GM12878 (cell line): ENCODE results near the gene DCTN4. TPM values are rescaled to one million over a fixed set of nuclear protein-coding genes. Genes with fewer than 3 reads are reported as not detected.
A peak's percentile ranks its signal among the peaks of the same experiment; 100 is the strongest.

Experiments
- BHLHE40 ChIP-seq, 2 experiments: fragments of 450-650 bp in 1 of 2; IDR thresholded peaks; 2 replicates each; pipeline ENCODE4 v1.6.1; 2011 to 2017; ENCODE audit warnings: low read depth in 2 of 2, borderline replicate concordance in 1 of 2, improper control_type of control experiment in 1 of 2, low read length in 1 of 2, mild to moderate bottlenecking in 1 of 2
- CEBPB ChIP-seq, 2 experiments: fragments of 150-350 bp in 1 of 2; IDR thresholded peaks; 2 replicates each; pipeline ENCODE4 v1.6.1; 2012 to 2014; ENCODE audit warnings: low read depth in 2 of 2, low read length in 2 of 2, borderline replicate concordance in 1 of 2, inconsistent platforms in 1 of 2
- CREM ChIP-seq: IDR thresholded peaks from 2 replicates; pipeline ENCODE4 v1.6.1; 2014; ENCODE audit warnings: antibody characterized with exemption, low read depth
- CTCF ChIP-seq, 3 experiments: IDR thresholded peaks in 2 of 3; conservative IDR thresholded peaks in 1 of 3; 2 replicates each; pipeline ENCODE4 v1.5.1; 2011; ENCODE audit warnings: low read depth in 3 of 3, low read length in 3 of 3, mild to moderate bottlenecking in 3 of 3, control low read depth in 2 of 3, moderate library complexity in 2 of 3, inconsistent platforms in 1 of 3, mixed read lengths in 1 of 3; ENCODE audit not compliant: control insufficient read depth in 2 of 3, insufficient read depth in 1 of 3; ENCODE audit errors: extremely low read depth in 1 of 3
- EP300 ChIP-seq, 2 experiments: fragments of 150-350 bp in 1 of 2; IDR thresholded peaks; 2 replicates each; pipeline ENCODE4 v1.6.1; 2011 to 2012; ENCODE audit warnings: low read depth in 2 of 2, low read length in 2 of 2, borderline replicate concordance in 1 of 2, improper control_type of control experiment in 1 of 2, inconsistent platforms in 1 of 2; ENCODE audit not compliant: control insufficient read depth in 1 of 2
- EZH2 ChIP-seq: IDR thresholded peaks from 2 replicates; pipeline ENCODE4 v1.6.1; 2012; ENCODE audit warnings: low read depth, mild to moderate bottlenecking, control low read depth, inconsistent platforms, low read length, borderline replicate concordance; ENCODE audit not compliant: control insufficient read depth
- FOXM1 ChIP-seq: IDR thresholded peaks from 2 replicates; pipeline ENCODE4 v1.6.1; 2012; ENCODE audit warnings: low read depth, mild to moderate bottlenecking, inconsistent platforms, low read length, moderate library complexity
- GABPA ChIP-seq: IDR thresholded peaks from 2 replicates; pipeline ENCODE4 v1.6.1; 2014; ENCODE audit warnings: antibody characterized with exemption, low read depth, mild to moderate bottlenecking, inconsistent platforms
- HDAC2 ChIP-seq: fragments of 200-600 bp; sonication (generic); IDR thresholded peaks from 2 replicates; pipeline ENCODE4 v1.6.1; 2017
- JUND ChIP-seq: IDR thresholded peaks from 2 replicates; pipeline ENCODE4 v1.6.1; 2012; ENCODE audit warnings: low read depth, mild to moderate bottlenecking, low read length, improper control_type of control experiment, moderate library complexity
- KLF5 ChIP-seq: fragments of 450-650 bp; IDR thresholded peaks from 2 replicates; pipeline ENCODE4 v1.6.1; 2014; ENCODE audit warnings: mild to moderate bottlenecking; ENCODE audit not compliant: partially characterized antibody
- NFXL1 ChIP-seq: fragments of 450-650 bp; IDR thresholded peaks from 2 replicates; pipeline ENCODE4 v1.6.1; 2017; ENCODE audit warnings: antibody characterized with exemption, mild to moderate bottlenecking, borderline replicate concordance
- NR2F1 ChIP-seq: fragments of 450-650 bp; conservative IDR thresholded peaks from 2 replicates; pipeline ENCODE4 v1.6.1; 2017; ENCODE audit warnings: mild to moderate bottlenecking
- PML ChIP-seq: IDR thresholded peaks from 2 replicates; pipeline ENCODE4 v1.6.1; 2012; ENCODE audit warnings: low read length, inconsistent platforms
- POLR2A ChIP-seq: IDR thresholded peaks from 2 replicates; pipeline ENCODE4 v1.6.1; 2011; ENCODE audit warnings: low read depth, mild to moderate bottlenecking, low read length
- POLR2AphosphoS5 ChIP-seq: IDR thresholded peaks from 2 replicates; pipeline ENCODE4 v1.6.1; 2011; ENCODE audit warnings: mild to moderate bottlenecking, low read length, inconsistent platforms
- RELB ChIP-seq: fragments of 450-650 bp; IDR thresholded peaks from 2 replicates; pipeline ENCODE4 v1.6.1; 2017; ENCODE audit warnings: low read depth, mild to moderate bottlenecking, moderate library complexity
- RUNX3 ChIP-seq: IDR thresholded peaks from 2 replicates; pipeline ENCODE4 v1.6.1; 2012; ENCODE audit warnings: low read length, inconsistent platforms
- SPI1 ChIP-seq: IDR thresholded peaks from 2 replicates; pipeline ENCODE4 v1.6.1; 2011; ENCODE audit warnings: low read depth, mild to moderate bottlenecking, low read length, moderate library complexity, borderline replicate concordance; ENCODE audit not compliant: insufficient read depth
- SREBF2 ChIP-seq: IDR thresholded peaks from 2 replicates; pipeline ENCODE4 v1.6.1; 2012; ENCODE audit warnings: mild to moderate bottlenecking, low read length
- TARDBP ChIP-seq: IDR thresholded peaks from 2 replicates; pipeline ENCODE4 v1.6.1; 2016; ENCODE audit warnings: borderline replicate concordance
- WRNIP1 ChIP-seq: IDR thresholded peaks from 2 replicates; pipeline ENCODE4 v1.6.1; 2011; ENCODE audit warnings: low read depth, low read length, improper control_type of control experiment, borderline replicate concordance
- YY1 ChIP-seq: IDR thresholded peaks from 2 replicates; pipeline ENCODE4 v1.6.1; 2011; ENCODE audit warnings: low read depth, mild to moderate bottlenecking, low read length
- ZBED1 ChIP-seq: IDR thresholded peaks from 2 replicates; pipeline ENCODE4 v1.6.1; 2016; ENCODE audit warnings: borderline replicate concordance
- ZBTB33 ChIP-seq: fragments of 450-650 bp; IDR thresholded peaks from 2 replicates; pipeline ENCODE4 v1.6.1; 2017; ENCODE audit warnings: mild to moderate bottlenecking
- ZNF207 ChIP-seq: fragments of 450-650 bp; IDR thresholded peaks from 2 replicates; pipeline ENCODE4 v1.6.1; 2014; ENCODE audit warnings: antibody characterized with exemption, mild to moderate bottlenecking, borderline replicate concordance
- ZNF217 ChIP-seq: fragments of 450-650 bp; IDR thresholded peaks from 2 replicates; pipeline ENCODE4 v1.6.1; 2017; ENCODE audit warnings: antibody characterized with exemption, mild to moderate bottlenecking
- polyA plus RNA-seq, 11 experiments: library from polyadenylated mRNA; depleted of rRNA in 4 of 11; unstranded in 6 of 11; stranded (reverse) in 5 of 11; fragments of >200 nt; fragmentation: Nextera tagmentation in 4 of 11; fragmentation: Illumina TruSeq in 1 of 11; extraction: Ambion mirVana in 4 of 11; extraction: Trizol in 1 of 11; gene quantifications; 1 replicate in 1 of 11; 2 replicates in 10 of 11; pipeline versions ENCODE4 v1.2.1 to v1.2.3, GENCODE V29; 2011 to 2016; ENCODE audit warnings: inconsistent platforms in 2 of 11, missing spikeins in 2 of 11, low read depth in 1 of 11
- total RNA-seq, 4 experiments: library from RNA; depleted of rRNA in 3 of 4; stranded (reverse); fragments of >200 nt in 3 of 4; fragmentation: Illumina TruSeq in 1 of 4; extraction: Trizol in 1 of 4; gene quantifications; 2 replicates each; pipeline versions ENCODE4 v1.2.1 to v1.2.3, GENCODE V29; 2013 to 2021

Gene DCTN4
- total and polyA plus RNA-seq, 10 of the 15 experiments (the other 5 are each of a cell fraction or from before 2014, with no cell fraction given): 7.6 to 27.8 (median 18.0) TPM

- TF ChIP-seq EP300 (IDR thresholded peaks at IDR 0.05; ENCODE audit: borderline replicate concordance in 1 of 2, control insufficient read depth in 1 of 2, low read depth in 2 of 2, low read length in 2 of 2): no peak
- no peak for TF ChIP-seq TARDBP
- 0 out of 2 replicates have a peak, but pooled peaks have one; percentile 43 for TF ChIP-seq NR2F1
- TF ChIP-seq EZH2: no peak
- no peak for TF ChIP-seq CEBPB (IDR thresholded peaks at IDR 0.05; ENCODE audit: borderline replicate concordance in 1 of 2, low read depth in 2 of 2, low read length in 2 of 2)
- no peak for TF ChIP-seq NFXL1
- no peak for TF ChIP-seq CTCF (IDR thresholded peaks at IDR 0.05 in 2 of 3, conservative IDR thresholded peaks at IDR 0.05 in 1 of 3; ENCODE audit: control insufficient read depth in 2 of 3, extremely low read depth in 1 of 3, insufficient read depth in 1 of 3, low read depth in 3 of 3, low read length in 3 of 3)
- TF ChIP-seq KLF5: peak; percentile 84
- TF ChIP-seq HDAC2: no peak
- TF ChIP-seq ZNF217: no peak
- TF ChIP-seq BHLHE40 (IDR thresholded peaks at IDR 0.05; ENCODE audit: borderline replicate concordance in 1 of 2, low read depth in 2 of 2, low read length in 1 of 2): peak; percentile 94 to 98
- TF ChIP-seq RUNX3: no peak; the same call in 1 of the 2 replicates
- TF ChIP-seq POLR2AphosphoS5: peak; percentile 93
- peak; percentile 96 for TF ChIP-seq RELB
- TF ChIP-seq YY1: peak; percentile 98
- TF ChIP-seq ZNF207: no peak
- TF ChIP-seq ZBED1: no peak
- TF ChIP-seq PML: peak; percentile 74
- TF ChIP-seq SREBF2: no peak
- no peak for TF ChIP-seq FOXM1
- no peak for TF ChIP-seq JUND
- no peak for TF ChIP-seq SPI1
- peak; percentile 87 for TF ChIP-seq GABPA
- peak; percentile 95 for TF ChIP-seq CREM
- peak; percentile 91 for TF ChIP-seq POLR2A
- no peak for TF ChIP-seq WRNIP1
- no peak for TF ChIP-seq ZBTB33
Observed at GRCh38 chr5:150758531-150759333, at the start of gene DCTN4 (continued).
